HepG2 (cell line): ENCODE data around the gene NCOA6. TPM values are rescaled to one million over a fixed set of nuclear protein-coding genes. Genes with fewer than 3 reads are reported as not detected.

Experiments
- CBFB ChIP-seq: sonication (generic); formaldehyde crosslinking; IDR thresholded peaks from 2 replicates; pipeline ENCODE4 v1.4.0; 2020; ENCODE audit warnings: missing genetic modification reagents
- EEA1 ChIP-seq: sonication (generic); formaldehyde crosslinking; IDR thresholded peaks from 2 replicates; pipeline ENCODE4 v1.5.1; 2020; ENCODE audit warnings: mild to moderate bottlenecking, missing genetic modification reagents, borderline replicate concordance
- ZBTB7A ChIP-seq: sonication (generic); formaldehyde crosslinking; IDR thresholded peaks from 2 replicates; pipeline ENCODE4 v1.8.0; 2022; ENCODE audit warnings: mild to moderate bottlenecking, missing genetic modification reagents
- ZC3H13 ChIP-seq: sonication (generic); formaldehyde crosslinking; IDR thresholded peaks from 2 replicates; pipeline ENCODE4 v1.8.1; 2023; ENCODE audit warnings: mild to moderate bottlenecking, missing genetic modification reagents, moderate library complexity
- ZNF34 ChIP-seq: sonication (generic); formaldehyde crosslinking; IDR thresholded peaks from 2 replicates; pipeline ENCODE4 v1.4.0; 2020; ENCODE audit warnings: mild to moderate bottlenecking, missing genetic modification reagents, borderline replicate concordance
- ZNF577 ChIP-seq: sonication (generic); formaldehyde crosslinking; IDR thresholded peaks from 2 replicates; pipeline ENCODE4 v1.4.0; 2020; ENCODE audit warnings: mild to moderate bottlenecking, low read depth, missing genetic modification reagents, borderline replicate concordance
- ZNF615 ChIP-seq: sonication (generic); formaldehyde crosslinking; IDR thresholded peaks from 2 replicates; pipeline ENCODE4 v1.5.0; 2020; ENCODE audit warnings: mild to moderate bottlenecking, missing genetic modification reagents, borderline replicate concordance
- polyA plus RNA-seq, 8 experiments: library from polyadenylated mRNA; depleted of rRNA in 3 of 8; stranded (reverse) in 7 of 8; unstranded in 1 of 8; fragments of >200 nt; fragmentation: Illumina TruSeq in 4 of 8; extraction: Trizol in 4 of 8; gene quantifications; 2 replicates each; pipeline versions ENCODE4 v1.2.1 to v1.2.3, GENCODE V29; 2011 to 2016; ENCODE audit warnings: low read depth in 4 of 8, missing spikeins in 1 of 8, mixed read lengths in 1 of 8; ENCODE audit not compliant: insufficient read depth in 1 of 8
- total RNA-seq, 5 experiments: library from RNA; depleted of rRNA; stranded (reverse); fragments of >200 nt; fragmentation: Illumina TruSeq; extraction: Trizol; gene quantifications; 2 replicates each; pipeline ENCODE4 v1.2.3, GENCODE V29; 2016; ENCODE audit warnings: low read depth in 1 of 5
- TF ChIP-seq, protein P1 (sequence below): sonication (generic); formaldehyde crosslinking; IDR thresholded peaks from 2 replicates; pipeline ENCODE4 v1.5.0; 2020; ENCODE audit warnings: mild to moderate bottlenecking, missing genetic modification reagents
- TF ChIP-seq, protein P2 (sequence below): sonication (generic); formaldehyde crosslinking; IDR thresholded peaks from 2 replicates; pipeline ENCODE4 v1.4.0; 2020; ENCODE audit warnings: missing genetic modification reagents, borderline replicate concordance
- TF ChIP-seq, protein P3 (sequence below): sonication (generic); formaldehyde crosslinking; IDR thresholded peaks from 2 replicates; pipeline ENCODE4 v1.4.0; 2020; ENCODE audit warnings: missing genetic modification reagents, mild to moderate bottlenecking, borderline replicate concordance
- TF ChIP-seq, protein P4 (sequence below): sonication (generic); formaldehyde crosslinking; IDR thresholded peaks from 2 replicates; pipeline ENCODE4 v1.4.0; 2020; ENCODE audit warnings: mild to moderate bottlenecking, low read depth, missing genetic modification reagents
- TF ChIP-seq, protein P5 (sequence below): sonication (generic); formaldehyde crosslinking; IDR thresholded peaks from 2 replicates; pipeline ENCODE4 v1.8.0; 2022; ENCODE audit warnings: mild to moderate bottlenecking, missing genetic modification reagents, moderate library complexity
- TF ChIP-seq, protein P6 (sequence below): sonication (generic); formaldehyde crosslinking; IDR thresholded peaks from 2 replicates; pipeline ENCODE4 v1.8.0; 2022; ENCODE audit warnings: missing genetic modification reagents, low read depth, mild to moderate bottlenecking, borderline replicate concordance

Gene NCOA6
- total and polyA plus RNA-seq, 2 of the 13 experiments (the other 11 are each of a cell fraction or from before 2014, with no cell fraction given): 11.2 to 29.3 TPM

DNA sequence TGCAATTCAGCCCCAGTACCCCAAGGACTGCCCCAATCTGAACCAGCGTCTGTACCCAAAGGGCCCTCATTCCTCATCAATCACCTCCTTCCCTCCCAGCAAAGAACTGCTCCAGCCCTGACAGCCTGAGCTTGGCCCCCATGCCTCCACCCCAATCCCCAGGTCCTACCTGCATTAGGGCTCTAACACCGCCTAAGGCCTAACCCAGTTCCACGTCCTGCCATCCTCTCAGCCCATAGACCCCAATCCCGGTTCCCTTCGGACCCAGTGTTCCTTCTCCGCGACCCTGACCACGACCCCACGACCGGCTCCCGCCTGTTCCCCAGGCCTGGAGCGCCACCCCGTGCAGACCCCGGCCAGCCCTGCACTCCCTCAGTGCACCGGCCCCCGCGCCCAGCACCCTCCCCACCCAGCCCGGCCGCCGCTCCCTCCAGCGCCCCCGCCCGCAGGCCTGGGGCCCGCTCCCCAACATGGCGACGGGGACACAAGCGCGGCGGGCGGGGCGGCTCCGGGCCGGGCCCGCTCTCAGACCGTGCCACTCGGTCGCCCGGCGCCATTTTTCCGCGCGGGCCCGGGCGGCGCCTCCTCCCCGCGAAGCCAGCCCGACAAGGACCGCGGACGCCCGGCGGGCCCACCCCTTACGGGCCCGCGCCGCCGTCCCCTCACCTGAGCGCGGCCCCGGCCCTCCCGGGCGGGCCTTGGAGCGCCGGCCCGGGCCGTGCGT lies 483 bp downstream of the NCOA6 start (continued):
- TF ChIP-seq ZC3H13 (CRISPR knock-in tag) (no peak), CBFB (CRISPR knock-in tag) (peak; percentile 49; the same call in 1 of the 2 replicates), ZBTB7A (CRISPR knock-in tag) (peak; percentile 95), ZNF615 (CRISPR knock-in tag) (no peak), ZNF34 (CRISPR knock-in tag) (peak; percentile 75; the same call in 1 of the 2 replicates), EEA1 (CRISPR knock-in tag) (peak; percentile 58; the same call in 1 of the 2 replicates), ZNF577 (CRISPR knock-in tag) (no peak)
- TF ChIP-seq, protein P1, sequence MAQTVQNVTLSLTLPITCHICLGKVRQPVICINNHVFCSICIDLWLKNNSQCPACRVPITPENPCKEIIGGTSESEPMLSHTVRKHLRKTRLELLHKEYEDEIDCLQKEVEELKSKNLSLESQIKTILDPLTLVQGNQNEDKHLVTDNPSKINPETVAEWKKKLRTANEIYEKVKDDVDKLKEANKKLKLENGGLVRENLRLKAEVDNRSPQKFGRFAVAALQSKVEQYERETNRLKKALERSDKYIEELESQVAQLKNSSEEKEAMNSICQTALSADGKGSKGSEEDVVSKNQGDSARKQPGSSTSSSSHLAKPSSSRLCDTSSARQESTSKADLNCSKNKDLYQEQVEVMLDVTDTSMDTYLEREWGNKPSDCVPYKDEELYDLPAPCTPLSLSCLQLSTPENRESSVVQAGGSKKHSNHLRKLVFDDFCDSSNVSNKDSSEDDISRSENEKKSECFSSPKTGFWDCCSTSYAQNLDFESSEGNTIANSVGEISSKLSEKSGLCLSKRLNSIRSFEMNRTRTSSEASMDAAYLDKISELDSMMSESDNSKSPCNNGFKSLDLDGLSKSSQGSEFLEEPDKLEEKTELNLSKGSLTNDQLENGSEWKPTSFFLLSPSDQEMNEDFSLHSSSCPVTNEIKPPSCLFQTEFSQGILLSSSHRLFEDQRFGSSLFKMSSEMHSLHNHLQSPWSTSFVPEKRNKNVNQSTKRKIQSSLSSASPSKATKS (CRISPR knock-in tag): no peak
- TF ChIP-seq, protein P2, sequence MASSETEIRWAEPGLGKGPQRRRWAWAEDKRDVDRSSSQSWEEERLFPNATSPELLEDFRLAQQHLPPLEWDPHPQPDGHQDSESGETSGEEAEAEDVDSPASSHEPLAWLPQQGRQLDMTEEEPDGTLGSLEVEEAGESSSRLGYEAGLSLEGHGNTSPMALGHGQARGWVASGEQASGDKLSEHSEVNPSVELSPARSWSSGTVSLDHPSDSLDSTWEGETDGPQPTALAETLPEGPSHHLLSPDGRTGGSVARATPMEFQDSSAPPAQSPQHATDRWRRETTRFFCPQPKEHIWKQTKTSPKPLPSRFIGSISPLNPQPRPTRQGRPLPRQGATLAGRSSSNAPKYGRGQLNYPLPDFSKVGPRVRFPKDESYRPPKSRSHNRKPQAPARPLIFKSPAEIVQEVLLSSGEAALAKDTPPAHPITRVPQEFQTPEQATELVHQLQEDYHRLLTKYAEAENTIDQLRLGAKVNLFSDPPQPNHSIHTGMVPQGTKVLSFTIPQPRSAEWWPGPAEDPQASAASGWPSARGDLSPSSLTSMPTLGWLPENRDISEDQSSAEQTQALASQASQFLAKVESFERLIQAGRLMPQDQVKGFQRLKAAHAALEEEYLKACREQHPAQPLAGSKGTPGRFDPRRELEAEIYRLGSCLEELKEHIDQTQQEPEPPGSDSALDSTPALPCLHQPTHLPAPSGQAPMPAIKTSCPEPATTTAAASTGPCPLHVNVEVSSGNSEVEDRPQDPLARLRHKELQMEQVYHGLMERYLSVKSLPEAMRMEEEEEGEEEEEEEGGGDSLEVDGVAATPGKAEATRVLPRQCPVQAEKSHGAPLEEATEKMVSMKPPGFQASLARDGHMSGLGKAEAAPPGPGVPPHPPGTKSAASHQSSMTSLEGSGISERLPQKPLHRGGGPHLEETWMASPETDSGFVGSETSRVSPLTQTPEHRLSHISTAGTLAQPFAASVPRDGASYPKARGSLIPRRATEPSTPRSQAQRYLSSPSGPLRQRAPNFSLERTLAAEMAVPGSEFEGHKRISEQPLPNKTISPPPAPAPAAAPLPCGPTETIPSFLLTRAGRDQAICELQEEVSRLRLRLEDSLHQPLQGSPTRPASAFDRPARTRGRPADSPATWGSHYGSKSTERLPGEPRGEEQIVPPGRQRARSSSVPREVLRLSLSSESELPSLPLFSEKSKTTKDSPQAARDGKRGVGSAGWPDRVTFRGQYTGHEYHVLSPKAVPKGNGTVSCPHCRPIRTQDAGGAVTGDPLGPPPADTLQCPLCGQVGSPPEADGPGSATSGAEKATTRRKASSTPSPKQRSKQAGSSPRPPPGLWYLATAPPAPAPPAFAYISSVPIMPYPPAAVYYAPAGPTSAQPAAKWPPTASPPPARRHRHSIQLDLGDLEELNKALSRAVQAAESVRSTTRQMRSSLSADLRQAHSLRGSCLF (CRISPR knock-in tag): no peak
- TF ChIP-seq, protein P3, sequence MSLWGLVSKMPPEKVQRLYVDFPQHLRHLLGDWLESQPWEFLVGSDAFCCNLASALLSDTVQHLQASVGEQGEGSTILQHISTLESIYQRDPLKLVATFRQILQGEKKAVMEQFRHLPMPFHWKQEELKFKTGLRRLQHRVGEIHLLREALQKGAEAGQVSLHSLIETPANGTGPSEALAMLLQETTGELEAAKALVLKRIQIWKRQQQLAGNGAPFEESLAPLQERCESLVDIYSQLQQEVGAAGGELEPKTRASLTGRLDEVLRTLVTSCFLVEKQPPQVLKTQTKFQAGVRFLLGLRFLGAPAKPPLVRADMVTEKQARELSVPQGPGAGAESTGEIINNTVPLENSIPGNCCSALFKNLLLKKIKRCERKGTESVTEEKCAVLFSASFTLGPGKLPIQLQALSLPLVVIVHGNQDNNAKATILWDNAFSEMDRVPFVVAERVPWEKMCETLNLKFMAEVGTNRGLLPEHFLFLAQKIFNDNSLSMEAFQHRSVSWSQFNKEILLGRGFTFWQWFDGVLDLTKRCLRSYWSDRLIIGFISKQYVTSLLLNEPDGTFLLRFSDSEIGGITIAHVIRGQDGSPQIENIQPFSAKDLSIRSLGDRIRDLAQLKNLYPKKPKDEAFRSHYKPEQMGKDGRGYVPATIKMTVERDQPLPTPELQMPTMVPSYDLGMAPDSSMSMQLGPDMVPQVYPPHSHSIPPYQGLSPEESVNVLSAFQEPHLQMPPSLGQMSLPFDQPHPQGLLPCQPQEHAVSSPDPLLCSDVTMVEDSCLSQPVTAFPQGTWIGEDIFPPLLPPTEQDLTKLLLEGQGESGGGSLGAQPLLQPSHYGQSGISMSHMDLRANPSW (CRISPR knock-in tag): no peak
- TF ChIP-seq, protein P4, sequence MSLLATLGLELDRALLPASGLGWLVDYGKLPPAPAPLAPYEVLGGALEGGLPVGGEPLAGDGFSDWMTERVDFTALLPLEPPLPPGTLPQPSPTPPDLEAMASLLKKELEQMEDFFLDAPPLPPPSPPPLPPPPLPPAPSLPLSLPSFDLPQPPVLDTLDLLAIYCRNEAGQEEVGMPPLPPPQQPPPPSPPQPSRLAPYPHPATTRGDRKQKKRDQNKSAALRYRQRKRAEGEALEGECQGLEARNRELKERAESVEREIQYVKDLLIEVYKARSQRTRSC (CRISPR knock-in tag): peak; percentile 91; the same call in 1 of the 2 replicates
- TF ChIP-seq, protein P5, sequence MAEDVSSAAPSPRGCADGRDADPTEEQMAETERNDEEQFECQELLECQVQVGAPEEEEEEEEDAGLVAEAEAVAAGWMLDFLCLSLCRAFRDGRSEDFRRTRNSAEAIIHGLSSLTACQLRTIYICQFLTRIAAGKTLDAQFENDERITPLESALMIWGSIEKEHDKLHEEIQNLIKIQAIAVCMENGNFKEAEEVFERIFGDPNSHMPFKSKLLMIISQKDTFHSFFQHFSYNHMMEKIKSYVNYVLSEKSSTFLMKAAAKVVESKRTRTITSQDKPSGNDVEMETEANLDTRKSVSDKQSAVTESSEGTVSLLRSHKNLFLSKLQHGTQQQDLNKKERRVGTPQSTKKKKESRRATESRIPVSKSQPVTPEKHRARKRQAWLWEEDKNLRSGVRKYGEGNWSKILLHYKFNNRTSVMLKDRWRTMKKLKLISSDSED (CRISPR knock-in tag): no peak
- TF ChIP-seq, protein P6, sequence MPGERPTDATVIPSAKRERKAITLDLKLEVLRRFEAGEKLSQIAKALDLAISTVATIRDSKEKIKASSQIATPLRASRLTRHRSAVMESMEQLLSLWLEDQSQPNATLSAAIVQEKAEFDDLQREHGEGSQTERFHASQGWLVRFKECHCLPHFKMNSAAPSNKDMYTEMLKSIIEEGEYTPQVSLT (CRISPR knock-in tag): no peak; the same call in 1 of the 2 replicates
